Measurements from ENCODE around the gene GRB10.
"Not testable (repeated sequence)": the region's sequence is repeated elsewhere in the genome, so short reads cannot be mapped to it uniquely, and the experiment has no call there.

The GRB10 gene

DNA sequence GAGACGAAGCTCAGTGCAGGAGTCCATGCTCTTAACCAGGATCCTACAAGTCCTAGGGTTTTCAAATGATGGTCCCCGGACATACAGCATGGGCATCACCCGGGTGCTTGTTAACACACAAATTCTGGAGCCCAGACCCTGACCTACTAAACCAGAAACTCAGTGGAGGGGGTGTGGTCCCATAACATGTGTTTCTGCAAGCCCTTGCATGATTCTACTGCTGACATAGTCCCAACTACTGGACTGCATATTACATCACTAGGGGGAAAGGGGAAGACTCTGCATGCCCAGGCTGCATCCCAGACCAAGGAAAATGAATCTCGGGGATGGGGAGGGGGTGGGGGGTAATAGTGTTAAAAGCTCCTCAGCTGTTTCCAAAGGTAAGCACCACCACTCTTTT lies 40.3 kb downstream of the GRB10 start:
- no peak for DNase-seq

- DNase-seq: peak; percentile 74
Observed at GRCh38 chr7:50739744-50740435, 42.8 kb downstream of the GRB10 start.

DNA sequence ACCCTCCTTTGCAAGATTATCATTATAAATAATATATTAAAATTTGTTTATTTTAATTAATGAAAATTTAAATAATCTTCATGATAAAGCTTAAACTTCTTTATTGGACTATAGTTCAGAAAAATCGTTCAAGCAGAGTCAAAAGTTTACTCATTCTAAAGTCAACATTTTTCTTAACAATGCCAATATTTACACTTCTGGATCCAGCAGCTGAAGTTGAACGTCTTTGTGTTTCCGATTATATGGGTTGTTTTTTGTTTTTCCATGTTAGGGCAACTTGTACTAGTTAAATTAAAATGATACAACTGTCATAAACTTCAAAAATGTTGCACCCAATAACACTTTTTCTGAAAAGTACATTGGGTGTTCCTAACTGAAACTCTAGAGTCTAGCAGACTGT lies 43.8 kb downstream of the GRB10 start:
- no peak for DNase-seq

DNA sequence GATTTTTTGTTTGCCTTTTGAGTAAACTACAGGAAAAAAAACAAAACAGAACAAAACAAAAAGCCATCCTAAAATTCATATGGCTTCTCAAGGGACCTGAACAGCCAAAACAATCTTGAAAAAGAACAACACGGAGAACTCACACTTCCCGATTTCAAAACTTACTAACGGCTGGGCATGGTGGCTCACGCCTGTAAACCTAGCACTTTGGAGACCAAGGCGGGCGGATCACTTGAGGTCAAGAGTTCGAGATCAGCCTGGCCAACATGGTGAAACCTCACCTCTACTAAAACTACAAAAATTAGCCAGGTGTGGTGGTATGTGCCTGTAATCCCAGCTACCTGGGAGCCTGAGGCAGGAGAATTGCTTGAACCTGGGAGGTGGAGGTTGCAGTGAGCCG lies 46.9 kb downstream of the GRB10 start:
- not testable (repeated sequence) for DNase-seq

DNA sequence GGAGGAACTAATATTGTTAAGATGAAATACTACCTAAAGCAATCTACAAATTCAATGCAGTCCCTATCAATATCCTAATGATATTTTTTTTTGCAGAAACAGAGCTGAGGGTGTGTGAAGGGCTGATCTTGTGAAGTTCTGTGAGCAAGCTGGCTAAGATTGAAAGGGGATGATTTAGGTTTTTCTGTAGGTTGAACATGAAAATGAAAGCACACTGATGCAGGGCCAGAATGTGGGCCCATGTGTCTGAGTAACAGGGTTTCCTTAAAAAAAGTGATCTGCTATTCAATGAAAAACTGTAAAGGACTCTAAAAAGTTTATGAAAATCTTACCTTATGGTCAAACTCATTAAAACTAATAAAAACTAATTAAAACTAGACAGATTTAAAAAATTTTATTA lies 47.4 kb downstream of the GRB10 start:
- DNase-seq: no peak

DNA sequence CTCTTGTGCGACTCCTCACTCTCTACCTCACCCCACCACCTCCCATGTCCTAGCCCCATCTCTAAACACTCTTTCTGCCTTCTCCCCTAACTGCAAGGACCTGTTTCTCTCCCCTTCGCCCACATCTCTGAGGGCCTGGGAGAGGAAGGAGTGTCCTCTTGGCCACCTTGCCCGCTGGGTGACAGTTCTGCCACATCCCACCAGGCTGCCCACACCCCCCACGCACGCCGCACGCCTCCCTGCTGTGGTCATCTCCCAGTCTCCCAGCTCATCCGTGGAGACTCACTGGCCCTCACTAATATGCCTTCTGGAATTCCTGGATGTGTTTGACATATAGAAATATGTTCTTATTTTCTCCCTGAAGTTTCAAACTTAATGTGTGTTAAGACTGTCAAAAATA lies 48.5 kb downstream of the GRB10 start:
- DNase-seq: no peak

- no peak for DNase-seq
Observed at GRCh38 chr7:50733552-50733951, 49.1 kb downstream of the GRB10 start.

GRCh38 chr7:50731703-50732582 lies 50.8 kb downstream of the GRB10 start:
- DNase-seq: no peak

DNA sequence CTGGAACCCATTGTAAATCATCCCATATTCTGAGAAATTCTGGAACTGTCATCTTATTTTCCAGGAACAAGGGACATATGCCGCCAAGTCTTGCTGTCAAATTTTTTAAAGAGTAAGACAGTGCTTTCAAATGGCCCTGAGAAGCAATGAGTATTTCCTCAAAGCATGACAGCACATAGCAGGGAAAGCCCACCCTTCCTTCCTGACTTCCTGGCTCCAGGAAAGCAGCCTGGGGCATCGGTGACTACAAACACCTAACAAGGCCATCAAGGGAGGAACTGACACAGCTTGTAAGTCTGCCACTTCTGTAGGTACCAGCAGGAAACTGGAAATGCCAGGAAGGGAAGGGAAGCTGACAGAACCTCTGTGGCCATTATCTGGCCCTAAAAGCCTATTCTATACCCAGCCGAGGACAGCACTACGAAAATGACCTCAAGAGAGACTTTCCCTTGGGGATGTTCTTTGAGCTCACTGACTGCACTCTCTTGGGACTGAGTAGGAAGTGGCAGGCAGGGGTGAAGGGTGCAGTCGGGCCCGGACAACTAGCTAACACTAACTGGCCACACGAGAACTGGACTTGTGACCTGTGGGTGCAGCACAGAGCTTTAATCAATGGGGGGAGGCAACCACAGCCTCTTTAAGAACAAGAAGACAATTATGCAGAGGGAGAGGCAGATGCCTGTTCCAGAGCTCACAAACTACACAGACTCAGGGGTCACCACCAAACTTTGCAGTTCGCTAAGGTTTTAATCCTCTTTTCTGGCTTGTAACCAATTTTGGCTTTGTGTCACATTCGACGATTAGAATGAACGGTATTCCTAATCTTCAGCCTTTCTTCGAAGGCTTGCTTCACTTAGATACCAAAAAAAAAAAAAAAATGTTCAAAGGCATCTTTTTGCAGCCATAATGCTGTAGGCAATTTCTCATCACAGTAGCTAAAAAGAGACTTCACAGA lies 52.0 kb downstream of the GRB10 start:
- DNase-seq: no peak

DNA sequence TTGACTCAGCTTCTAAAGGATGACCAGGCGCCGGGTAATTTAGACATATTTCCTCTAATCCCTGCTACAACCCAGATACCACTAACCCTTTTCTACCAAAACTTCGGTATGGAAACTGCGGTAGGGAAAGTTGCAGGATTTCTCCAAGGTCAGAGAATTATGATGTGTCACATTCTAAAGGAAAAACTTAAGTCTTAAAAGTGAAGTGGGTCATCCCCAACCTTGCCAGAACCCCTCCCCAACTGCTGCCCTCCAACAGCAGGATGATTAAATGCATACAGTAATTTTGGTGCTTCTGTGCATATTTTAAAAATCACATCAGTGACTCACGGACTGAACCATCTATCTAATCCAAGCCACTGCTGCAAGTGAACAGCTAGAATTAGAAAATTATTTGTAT lies 52.7 kb downstream of the GRB10 start:
- no peak for DNase-seq

DNA sequence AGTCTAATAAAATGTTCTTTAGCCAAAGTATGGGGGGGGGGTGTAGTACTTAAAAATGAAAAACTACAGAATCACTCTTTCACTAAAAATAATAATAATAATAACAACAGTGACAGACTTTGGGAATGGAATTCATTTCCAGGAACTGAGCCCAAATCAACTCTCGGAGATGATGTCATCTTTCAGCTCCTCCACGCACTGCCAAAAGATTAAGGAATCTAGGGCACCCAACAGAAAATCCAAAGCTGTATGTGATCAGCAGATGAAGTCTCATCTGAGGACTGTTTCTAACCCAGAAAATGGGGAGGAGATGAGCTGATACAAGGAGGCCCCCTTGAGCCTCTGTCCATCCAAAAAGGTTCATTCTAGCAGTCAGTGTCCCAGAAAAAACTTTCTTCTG lies 54.5 kb downstream of the GRB10 start:
- no peak for DNase-seq

DNA sequence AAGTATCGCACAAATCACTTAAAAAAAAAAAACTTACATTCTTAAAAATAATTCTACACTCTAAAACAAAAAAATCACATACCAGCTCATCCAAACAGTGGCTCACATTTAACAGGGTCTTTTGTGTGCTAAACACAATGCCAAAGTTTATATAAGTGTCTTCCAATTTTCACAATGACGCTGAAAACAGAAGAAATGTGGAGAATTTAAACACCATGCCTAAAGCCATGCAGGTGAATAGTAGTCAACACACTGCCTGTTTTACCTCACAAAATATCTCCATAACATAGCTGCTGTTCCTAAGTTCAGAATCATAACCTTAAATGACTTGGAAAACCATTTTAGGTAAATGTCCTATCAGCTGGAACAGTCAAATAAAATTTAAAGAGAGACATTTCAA lies 55.0 kb downstream of the GRB10 start:
- no peak for DNase-seq

GRCh38 chr7:50727072-50727471 lies 55.6 kb downstream of the GRB10 start:
- no peak for DNase-seq

DNA sequence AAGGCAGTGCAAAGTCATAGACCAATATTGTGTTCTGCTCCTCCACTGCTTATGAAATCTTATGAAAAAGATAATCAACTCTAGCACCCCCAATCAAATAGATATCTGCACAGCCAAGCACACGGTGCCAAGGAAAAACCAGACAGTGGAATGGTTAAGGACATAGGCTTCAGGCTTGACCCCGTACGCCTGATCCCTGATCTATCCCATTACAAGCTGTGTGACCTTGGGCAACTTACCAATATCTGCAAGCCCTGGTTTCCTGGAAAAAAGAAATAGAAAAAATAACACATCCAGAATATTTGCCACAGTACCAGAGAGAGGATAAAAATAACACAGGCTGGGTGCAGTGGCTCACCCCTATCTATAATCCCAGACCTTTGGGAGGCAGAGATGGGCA lies 56.9 kb downstream of the GRB10 start:
- DNase-seq: no peak

- DNase-seq: no peak
Observed at GRCh38 chr7:50724526-50725520, 57.9 kb downstream of the GRB10 start.

DNA sequence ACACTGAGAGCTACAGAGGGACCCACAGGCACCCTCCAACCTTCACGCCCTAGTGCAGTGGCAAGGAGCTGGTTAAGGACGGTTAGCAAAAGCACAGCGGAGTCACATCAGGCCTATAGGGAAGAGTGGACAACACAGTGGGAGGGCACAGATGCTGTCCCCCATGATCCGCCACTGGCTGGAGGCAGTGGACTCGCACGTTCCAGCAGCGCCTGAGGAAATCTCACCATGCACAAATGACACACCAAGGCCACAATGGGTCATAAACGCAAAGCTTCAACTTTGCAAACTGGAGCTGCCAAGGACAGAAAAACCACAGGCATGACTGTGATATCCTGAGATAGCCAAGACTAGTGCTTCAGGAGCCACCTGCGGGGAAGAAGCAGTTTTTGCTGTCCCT lies 58.8 kb downstream of the GRB10 start:
- DNase-seq: no peak

DNA sequence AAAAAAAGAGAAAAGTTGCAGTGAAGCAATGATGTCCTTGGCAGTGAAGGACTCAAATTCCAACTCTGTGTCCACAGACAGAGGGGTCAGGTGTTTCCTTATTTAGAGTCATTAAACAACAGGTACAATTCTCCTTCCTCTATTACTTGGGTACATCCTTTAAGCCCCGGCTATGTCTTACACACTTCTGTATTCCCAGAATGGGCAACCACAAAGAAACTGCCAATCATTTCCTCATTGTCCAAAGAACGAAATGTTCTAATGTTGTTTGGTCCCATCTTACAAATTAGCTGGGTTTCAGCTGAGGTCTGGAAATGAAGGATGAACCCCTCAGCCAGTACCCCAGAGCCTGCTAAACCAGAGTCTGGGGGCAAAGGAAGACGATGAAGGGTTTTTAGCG lies 59.5 kb downstream of the GRB10 start:
- DNase-seq: no peak

- no peak for DNase-seq
Observed at GRCh38 chr7:50721661-50722259, 60.9 kb downstream of the GRB10 start.

GRCh38 chr7:50721160-50721559 lies 61.5 kb downstream of the GRB10 start:
- DNase-seq: no peak

GRCh38 chr7:50720295-50720694 lies 62.4 kb downstream of the GRB10 start:
- no peak for DNase-seq

DNA sequence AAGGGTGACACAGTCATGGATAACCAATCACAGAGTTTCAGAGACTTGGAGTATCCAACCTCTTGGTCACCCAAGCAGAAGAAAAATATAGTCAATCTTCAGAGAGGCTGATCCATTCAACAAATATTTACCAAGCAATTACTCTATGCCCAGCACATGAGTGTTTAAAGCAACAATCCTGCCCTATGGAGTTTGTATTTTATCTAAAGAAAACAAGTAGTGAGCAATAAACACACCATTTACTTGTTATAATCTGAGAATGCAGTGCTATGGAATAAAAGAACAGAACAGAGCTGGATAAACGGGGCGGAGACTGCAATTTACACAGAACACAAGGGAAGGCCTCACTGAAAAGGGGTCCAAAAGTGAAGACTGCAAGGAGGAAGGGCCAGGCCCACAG lies 63.8 kb downstream of the GRB10 start:
- no peak for DNase-seq

DNA sequence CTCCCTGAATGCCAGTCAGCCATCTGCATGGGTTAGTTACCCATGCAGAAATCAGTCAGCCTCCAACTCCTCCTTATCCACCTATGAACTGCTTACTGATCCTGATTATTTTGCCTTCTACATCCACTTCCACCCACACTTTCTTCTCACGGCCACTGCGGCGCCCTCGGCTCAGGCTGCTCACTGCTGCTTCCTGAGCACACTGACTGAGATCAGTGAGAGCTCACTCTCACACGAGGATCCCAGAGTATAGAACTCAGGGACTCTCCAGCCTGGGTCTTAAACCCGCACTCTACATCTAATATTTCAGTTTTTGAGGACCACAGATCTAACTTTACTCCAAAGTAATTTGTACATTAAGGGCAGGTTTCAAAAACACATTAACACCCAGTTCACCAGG lies 64.4 kb downstream of the GRB10 start:
- no peak for DNase-seq
